Measurements from ENCODE around the gene RTKN.
A peak's percentile ranks its signal among the peaks of the same experiment; 100 is the strongest.

Gene RTKN

DNA sequence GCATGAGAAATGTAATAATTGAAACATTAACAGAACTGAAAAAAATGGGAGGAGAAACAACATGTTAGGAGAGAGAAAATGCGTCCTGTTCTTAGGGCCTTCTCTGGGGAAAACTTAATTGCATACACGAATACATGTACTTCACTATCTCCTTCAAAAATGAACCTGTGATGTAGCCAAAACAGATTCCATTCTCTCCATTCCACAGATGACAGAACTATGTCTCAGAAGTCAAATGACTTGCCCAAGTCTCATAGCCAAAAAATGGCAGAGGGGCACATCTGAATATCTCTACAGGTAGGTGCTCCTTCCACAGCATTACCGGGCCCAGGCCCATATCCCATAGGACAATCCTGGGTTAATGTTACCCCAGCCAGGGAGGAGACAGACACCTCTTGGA, 57.7 kb downstream of the RTKN start:
- 93% methylated on average over 3 of the region's 3 CpGs for WGBS
- Histone ChIP-seq H3K27me3 (ENCODE audit: insufficient read depth, low read length) (no peaks in the 10 kb centered on the region), H3K4me1 (ENCODE audit: insufficient read depth, low read length) (peaks cover 13% of the 10 kb centered on the region; the same call in 1 of the 2 replicates), H3K27ac (ENCODE audit: low read depth, low read length) (no peak overlapping the region), H3K36me3 (ENCODE audit: insufficient read depth, low read length) (peaks cover 18% of the 10 kb centered on the region), H3K4me3 (ENCODE audit: low read length) (no peak overlapping the region), H3K9ac (ENCODE audit: low read depth, low read length) (no peak overlapping the region), H3K9me3 (ENCODE audit: insufficient read depth, low read depth, low read length) (no peaks in the 10 kb centered on the region)

DNA sequence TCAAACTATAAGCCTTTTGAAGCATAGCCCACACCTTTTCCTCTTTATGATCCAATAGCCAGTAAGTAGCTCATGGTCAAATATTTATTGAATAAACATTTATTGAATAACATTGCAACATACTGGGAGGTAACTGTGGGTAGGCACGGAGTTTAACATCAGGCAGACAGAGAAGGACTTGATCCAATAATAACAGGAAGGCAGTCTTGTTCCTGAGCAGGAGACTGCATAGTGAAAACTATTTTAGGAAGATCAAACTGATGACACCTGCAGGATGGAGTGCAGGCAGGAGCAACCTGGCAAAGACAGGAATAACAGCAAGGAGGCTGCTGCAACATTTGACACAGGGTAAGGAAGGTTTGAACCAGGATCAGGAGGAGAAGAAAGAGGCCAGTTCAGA, 58.5 kb downstream of the RTKN start:
- peaks cover 18% of the 10 kb centered on the region for H3K36me3 ChIP-seq (ENCODE audit: insufficient read depth, low read length)
- no peak overlapping the region for H3K27ac ChIP-seq (ENCODE audit: low read depth, low read length)
- no peaks in the 10 kb centered on the region for H3K27me3 ChIP-seq (ENCODE audit: insufficient read depth, low read length)
- 86% methylated on average over 1 of the region's 1 CpG for WGBS
- H3K9me3 ChIP-seq (ENCODE audit: insufficient read depth, low read depth, low read length): no peaks in the 10 kb centered on the region
- no peak overlapping the region for H3K9ac ChIP-seq (ENCODE audit: low read depth, low read length)
- peaks cover 16% of the 10 kb centered on the region; the same call in 1 of the 2 replicates for H3K4me1 ChIP-seq (ENCODE audit: insufficient read depth, low read length)
- no peak overlapping the region for H3K4me3 ChIP-seq (ENCODE audit: low read length)

DNA sequence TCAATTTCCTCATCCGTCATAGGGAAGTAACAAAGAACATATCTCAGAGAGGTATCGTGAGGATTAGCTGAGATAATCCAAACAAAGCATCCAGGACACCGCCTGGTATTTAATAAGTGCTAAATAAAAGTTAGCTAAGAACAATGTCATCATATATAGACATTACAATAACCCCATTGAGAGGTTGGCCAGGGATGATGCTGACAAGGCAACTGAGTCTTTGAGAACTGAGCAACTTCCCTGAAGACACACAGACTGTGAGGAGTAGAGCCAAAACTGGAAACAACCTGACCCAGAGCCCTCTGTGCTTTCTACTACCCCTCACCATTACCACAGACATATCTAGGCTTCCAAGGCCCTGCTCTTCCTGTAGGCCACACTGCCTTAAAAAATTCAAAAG, 60.0 kb downstream of the RTKN start:
- Histone ChIP-seq H3K36me3 (ENCODE audit: insufficient read depth, low read length) (peaks cover 31% of the 10 kb centered on the region), H3K9ac (ENCODE audit: low read depth, low read length) (no peak overlapping the region), H3K27ac (ENCODE audit: low read depth, low read length) (no peak overlapping the region)

DNA sequence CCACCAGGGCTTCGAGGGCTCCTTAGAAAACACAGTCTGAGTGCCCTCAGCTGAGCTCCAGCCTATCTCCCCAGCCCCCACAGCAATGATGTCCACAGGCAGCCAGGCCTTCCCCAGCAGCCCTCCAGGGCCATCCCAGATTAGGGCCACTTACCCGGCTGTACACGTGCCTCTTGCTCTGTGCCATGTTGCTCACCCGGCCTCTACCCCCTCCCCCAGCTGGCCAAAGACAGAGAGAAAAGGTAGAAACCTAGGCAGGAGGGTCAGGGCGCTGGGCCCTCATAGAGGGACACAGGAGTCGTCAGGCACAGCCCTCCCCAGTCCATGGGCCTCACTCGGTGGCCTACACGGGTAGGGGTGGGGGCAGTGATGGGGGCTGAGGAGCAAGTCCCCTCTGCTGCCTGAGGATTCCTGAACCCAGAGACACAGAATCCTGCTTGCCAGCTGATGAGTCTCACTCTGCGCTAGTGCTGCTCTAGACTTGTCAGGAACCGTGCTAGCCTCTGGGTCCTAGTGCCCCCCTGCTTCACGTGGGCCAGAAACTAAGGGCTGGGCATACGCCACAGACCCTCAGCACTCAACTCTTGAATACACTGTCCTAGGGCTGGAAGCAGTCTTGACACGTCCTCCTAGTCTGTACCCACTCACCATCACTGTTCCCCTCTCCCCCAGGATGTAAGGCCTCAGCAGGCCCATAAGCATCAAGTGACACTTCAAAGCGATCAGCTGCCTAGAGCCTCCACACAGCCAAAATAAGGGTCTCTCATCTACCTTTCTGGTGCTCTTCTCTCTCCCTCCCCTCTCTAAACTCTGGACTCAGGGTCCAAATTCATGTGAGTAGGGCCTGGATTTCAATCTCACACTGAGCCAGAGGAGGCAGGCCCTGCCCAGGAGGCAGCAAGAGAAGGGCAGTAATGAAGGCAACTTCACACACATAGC, 61.6 kb downstream of the RTKN start, which contains the start of gene DCTN1:
Gene DCTN1 (minus strand): TSS at position 461 of the 939 bp plus-strand sequence. CDS start 274 bp downstream, at position 187.
- 25% methylated on average over 14 of the region's 14 CpGs for WGBS
- H3K27ac ChIP-seq (ENCODE audit: low read depth, low read length): no peak within 1 kb of the TSS
- no peaks in the 10 kb centered on the region for H3K9me3 ChIP-seq (ENCODE audit: insufficient read depth, low read depth, low read length)
- H3K36me3 ChIP-seq (ENCODE audit: insufficient read depth, low read length): peaks cover 33% of the 10 kb centered on the region
- peak within 1 kb of the TSS; percentile 45; the same call in 1 of the 2 replicates for H3K9ac ChIP-seq (ENCODE audit: low read depth, low read length)
- peaks cover 17% of the 10 kb centered on the region; the same call in 1 of the 2 replicates for H3K4me1 ChIP-seq (ENCODE audit: insufficient read depth, low read length)
- H3K27me3 ChIP-seq (ENCODE audit: insufficient read depth, low read length): no peaks in the 10 kb centered on the region
- H3K4me3 ChIP-seq (ENCODE audit: low read length): peak within 1 kb of the TSS; percentile 46

More for the DNA sequence above, 60.0 kb downstream of the RTKN start:
- 100% methylated on average over 3 of the region's 3 CpGs for WGBS
- no peaks in the 10 kb centered on the region for H3K27me3 ChIP-seq (ENCODE audit: insufficient read depth, low read length)
- H3K9me3 ChIP-seq (ENCODE audit: insufficient read depth, low read depth, low read length): no peaks in the 10 kb centered on the region
- no peak overlapping the region for H3K4me3 ChIP-seq (ENCODE audit: low read length)
- peaks cover 16% of the 10 kb centered on the region; the same call in 1 of the 2 replicates for H3K4me1 ChIP-seq (ENCODE audit: insufficient read depth, low read length)

DNA sequence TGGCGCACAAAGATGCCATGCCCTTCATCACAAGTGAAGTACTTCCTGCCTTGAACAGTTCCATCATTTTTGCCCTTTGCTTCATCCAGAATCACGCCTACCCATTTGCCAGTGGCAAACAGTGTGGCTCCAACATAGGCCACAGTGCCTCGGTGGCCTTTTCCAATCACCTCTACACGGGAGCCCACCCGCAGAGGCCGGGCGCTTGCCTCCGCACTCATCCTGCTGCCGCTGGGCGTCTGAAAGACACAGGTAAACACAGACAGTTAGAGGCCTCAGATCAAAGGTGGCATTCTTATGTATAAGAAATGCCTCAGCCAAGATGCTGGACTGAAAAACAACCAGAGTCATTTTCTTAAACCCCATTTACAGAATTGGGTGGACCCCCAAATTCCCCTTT, 63.7 kb downstream of the RTKN start:
- 93% methylated on average over 10 of the region's 10 CpGs for WGBS
- Histone ChIP-seq H3K9me3 (ENCODE audit: insufficient read depth, low read depth, low read length) (no peaks in the 10 kb centered on the region), H3K27me3 (ENCODE audit: insufficient read depth, low read length) (no peaks in the 10 kb centered on the region), H3K4me3 (ENCODE audit: low read length) (no peak overlapping the region), H3K9ac (ENCODE audit: low read depth, low read length) (no peak overlapping the region), H3K36me3 (ENCODE audit: insufficient read depth, low read length) (peaks cover 24% of the 10 kb centered on the region), H3K27ac (ENCODE audit: low read depth, low read length) (no peak overlapping the region), H3K4me1 (ENCODE audit: insufficient read depth, low read length) (peaks cover 31% of the 10 kb centered on the region)

DNA sequence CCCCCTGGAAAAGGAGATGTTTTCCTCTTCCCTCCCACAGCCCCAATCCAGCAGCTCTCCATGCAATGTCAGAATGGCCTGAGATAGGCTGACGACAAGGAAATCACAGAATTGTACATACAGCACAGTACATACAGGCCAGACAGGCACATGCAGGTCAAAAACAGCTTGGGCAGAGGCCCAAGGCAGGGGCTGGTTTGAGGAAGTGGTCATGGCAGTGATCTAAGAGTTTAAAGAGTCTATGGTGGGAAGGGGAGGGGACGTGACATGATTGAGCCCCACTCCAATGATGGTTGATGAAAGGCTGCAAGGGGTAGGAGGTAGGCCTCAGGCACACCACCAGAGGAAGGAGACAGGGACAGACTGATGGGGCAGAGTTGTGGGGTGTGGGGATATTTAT, 65.9 kb downstream of the RTKN start:
- Histone ChIP-seq H3K9ac (ENCODE audit: low read depth, low read length) (no peak overlapping the region), H3K4me1 (ENCODE audit: insufficient read depth, low read length) (peaks cover 31% of the 10 kb centered on the region), H3K9me3 (ENCODE audit: insufficient read depth, low read depth, low read length) (no peaks in the 10 kb centered on the region), H3K27me3 (ENCODE audit: insufficient read depth, low read length) (no peaks in the 10 kb centered on the region), H3K36me3 (ENCODE audit: insufficient read depth, low read length) (peaks cover 31% of the 10 kb centered on the region), H3K27ac (ENCODE audit: low read depth, low read length) (no peak overlapping the region), H3K4me3 (ENCODE audit: low read length) (no peak overlapping the region)
- WGBS: 95% methylated on average over 2 of the region's 2 CpGs

All from HUES64 (cell line).